Stimulated activated CD4-positive, alpha-beta T cell treated with anti-CD3 and anti-CD28 coated beads, Interleukin-2, amount 100 ng/mL, for 4 hours (primary cell): ENCODE results near the gene FTO.

ENCODE experiments used
- DNase-seq: peaks from one replicate; pipeline ENCODE4 v3.0.0-alpha.2; 2020; ENCODE audit warnings: low read depth

The FTO gene

DNA sequence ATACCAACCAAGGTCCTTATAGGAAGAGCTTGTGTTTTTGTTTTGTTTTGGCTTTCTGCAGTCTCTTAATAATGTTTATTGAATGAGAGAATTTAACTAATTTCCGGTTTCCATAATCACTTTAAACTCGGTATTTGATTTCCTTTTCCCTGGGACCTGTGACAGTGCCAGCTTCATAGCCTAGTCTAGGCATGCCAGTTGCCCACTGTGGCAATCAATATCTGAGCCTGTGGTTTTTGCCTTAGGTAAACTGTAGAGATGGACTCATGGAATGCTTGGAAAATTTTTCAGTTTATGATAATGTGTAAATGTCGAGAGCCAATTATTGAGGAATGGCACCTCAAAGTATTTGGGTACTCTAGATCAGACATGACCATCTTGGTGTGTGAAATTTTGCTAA lies 78.2 kb downstream of the FTO start:
- DNase-seq: no peak

DNA sequence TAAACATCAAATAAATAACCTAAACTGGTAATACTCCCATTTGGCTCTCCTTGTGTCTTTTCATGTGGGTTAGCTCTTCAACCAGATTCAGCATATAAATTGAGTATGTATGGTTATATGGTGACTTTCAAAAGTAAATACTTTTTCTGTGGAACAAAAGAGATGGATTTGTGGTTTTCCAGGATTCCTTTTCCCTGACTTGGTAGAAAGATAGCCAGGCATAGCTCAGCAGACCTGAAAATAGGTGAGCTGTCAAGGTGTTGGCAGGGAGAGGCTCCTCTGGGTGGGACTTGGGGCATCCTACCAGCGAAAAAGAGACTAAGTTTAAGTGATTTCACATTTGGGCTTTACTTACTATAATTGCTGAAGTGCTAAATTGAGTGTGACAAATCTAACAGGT lies 80.3 kb downstream of the FTO start:
- DNase-seq: no peak

DNA sequence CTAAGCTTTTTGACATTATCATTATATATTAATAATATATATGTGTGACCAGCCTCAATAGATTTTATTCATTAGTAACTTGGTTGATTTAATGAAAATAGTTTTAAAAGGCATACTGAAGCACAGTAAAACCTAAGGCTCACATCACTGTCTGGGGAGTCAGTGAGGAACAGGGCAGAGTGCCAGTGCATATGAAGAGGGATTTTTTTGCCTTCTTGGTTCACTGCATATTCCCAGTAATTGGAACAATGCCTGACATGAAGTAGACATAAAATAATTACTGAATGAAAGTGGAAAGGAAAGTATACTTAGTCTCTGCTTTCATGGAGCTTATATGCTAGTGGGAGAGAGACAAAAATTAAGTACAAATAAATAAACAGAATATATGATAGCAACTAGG lies 81.1 kb downstream of the FTO start:
- no peak for DNase-seq

DNA sequence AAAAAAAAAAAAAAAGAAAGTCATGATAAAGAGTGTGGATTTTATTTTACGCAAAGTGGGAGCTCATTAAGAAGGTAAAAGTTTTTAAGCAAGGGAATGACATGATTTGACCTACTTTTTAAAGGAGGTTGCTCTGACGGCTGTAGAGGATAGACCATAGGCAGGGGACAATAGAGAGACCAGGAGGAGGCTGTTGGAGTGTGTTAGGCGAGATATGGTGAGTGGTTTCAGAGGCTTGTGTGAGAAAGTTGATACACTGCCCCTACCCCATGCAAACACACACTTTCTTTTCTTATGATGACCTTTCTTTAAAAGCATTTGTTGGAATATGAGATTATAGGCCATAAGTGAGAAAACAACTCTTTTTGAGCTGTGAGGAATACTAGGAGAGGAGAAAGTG lies 82.0 kb downstream of the FTO start:
- no peak for DNase-seq

DNA sequence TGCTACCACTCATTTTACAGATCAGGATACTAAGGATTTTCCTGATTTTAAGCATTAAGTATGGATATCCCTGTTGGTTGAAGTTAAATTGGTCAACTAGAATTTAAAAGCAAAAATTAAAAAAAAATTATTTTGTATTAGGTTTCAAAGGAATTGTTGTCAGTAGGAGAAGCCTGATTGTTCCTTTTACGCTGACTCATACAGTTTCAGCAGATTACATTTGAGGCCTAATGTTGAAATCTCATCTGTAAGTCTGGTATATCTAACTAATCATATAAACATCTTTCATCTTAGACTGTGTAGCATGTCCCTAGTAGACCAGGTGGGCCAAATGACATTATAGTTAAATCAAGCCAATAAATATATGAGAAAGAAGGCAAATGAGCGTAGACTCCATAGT lies 83.5 kb downstream of the FTO start:
- no peak for DNase-seq

DNA sequence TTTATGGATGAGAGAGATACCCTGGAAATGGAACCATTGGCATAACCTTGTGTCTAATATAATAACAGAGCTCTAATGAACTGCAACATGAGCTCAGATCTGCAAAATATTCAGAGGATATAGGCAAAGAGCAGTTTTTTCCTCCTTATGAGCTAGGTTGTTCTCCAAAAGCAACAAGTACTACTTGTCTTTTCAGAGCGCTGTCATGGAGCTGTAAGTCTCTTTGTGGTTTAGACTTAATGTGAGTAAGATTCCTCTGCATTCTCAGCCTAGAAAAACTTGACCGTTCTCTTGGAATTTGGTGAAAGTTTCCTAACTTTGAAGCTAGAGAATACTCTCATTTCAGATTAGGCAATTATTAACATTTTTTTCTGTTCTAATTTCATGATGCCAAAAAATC lies 85.2 kb downstream of the FTO start:
- DNase-seq: no peak

DNA sequence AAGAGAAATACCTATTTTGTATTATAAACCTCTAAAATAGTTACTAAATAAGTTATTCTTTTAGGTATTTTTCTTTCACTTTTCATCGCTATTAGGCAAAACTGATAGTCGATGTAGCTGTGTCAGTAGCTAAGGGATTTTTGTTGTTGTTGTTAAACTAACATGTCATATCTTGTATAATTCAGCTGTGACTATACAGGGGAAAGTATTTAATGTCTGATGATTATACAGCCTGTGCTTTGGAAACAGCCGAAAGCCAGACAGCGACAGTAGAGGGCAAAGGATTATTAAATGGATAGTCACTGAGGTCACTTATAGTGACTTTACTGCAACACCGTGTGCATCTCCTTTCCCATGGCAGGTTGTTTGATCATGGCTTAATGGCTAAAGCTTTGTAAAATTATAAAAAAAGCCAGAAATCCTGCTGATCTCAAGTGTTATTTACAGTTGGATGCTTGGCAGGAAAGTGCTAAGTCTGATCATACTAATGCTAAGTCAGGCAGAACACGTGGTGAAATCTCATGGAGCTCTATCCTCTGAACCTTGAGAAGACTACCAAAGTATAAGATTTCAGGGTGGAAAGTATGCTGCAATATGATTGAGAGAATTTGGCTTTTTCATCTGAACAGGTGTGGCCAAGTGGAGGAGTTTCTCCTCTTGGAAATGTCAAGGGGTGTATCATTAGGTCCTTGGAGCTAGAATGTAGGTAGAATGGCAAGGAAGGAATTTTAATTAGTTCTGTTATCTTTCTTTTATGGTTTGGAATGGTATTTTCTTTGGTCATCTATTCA lies 88.4 kb downstream of the FTO start:
- DNase-seq: no peak

DNA sequence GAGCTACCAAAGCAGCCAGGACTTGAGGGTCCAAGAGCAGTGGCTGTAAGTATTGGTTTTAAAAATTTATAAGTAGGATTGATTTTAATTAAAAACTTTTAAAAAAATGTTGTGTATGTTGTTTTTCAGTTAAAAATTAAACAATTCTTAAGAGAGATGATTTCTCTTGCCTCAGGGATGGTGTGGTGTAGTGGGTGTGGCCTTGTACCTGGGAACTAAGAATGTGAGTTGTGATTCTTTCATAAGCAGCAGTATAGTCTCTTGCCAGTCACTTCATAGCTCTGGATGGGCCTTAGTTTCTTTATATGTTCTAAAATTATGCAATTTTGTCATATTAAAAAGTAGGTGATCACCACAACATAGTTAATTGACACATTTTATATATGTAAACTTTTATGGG lies 99.5 kb downstream of the FTO start:
- no peak for DNase-seq

DNA sequence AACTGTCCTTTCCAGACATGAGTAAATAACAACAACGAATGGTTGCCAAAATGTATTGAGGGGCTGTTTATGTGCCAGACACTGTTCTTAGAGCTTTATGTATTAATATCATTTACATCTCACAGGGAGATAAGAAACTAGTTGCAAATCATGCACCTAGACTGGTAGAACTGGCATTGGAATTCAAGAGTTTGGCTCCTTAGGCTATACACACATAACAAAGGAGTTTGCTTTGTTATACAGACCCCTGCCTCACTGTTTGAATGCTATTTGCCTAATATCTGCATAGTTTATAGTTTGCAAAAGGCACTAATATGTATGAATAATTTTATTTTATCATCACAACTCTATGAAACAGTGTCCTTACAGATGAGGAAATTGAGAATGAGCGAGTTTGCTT lies 100.0 kb downstream of the FTO start:
- DNase-seq: no peak

DNA sequence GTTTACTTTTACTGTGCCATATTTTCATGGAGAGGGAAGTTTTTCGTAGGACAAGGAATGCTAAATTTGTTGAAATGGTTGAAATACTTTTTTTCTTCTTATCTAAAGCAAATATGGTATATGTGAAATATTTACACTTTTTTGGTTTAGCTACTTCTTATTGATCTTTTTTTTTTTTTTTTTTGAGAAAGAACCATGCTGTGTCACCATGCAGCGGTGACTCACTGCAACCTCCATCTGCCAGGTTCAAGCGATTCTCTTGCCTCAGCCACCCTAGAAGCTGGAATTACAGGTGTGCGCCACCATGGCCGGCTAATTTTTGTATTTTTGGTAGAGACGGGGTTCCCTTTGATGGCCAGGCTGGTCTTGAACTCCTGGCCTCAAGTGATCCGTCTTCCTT lies 100.5 kb downstream of the FTO start:
- no peak for DNase-seq

DNA sequence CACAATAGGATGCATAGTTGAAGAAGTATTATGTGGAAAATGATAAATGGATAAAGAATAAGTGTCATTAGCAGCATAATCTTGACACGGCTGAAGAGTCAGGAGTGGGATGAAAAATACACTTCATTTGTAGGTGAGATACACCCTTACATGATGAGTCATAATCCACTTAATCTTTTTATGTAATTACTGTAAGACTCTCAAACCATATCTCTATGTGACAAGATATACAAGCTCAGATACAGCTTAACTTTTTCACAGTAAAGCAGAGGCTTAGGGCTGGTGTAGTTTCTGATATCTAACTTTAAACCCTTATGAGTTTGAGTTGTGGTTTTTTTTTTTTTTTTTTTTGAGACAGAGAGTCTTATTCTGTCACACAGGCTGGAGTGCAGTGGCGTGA lies 101.2 kb downstream of the FTO start:
- DNase-seq: no peak

DNA sequence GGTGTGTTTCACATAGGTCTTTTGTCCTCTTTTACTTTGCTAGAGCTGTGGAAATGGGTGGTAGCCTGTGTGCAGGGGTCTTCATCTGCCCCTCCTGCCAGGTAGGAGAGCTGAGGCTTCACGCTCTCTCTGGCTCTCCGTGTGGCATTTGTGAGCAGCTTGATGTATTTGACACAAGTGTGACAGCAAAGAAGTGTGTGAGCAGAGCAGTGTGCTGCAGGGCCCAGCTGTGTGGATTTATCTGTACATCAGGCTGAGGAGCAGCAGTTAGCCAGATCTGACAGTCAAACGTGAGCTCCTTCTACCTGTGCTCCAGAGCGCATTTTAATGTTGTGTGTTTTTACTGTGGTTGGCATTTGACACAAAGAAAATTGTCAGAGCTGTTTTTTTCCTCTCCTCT lies 101.8 kb downstream of the FTO start:
- no peak for DNase-seq

DNA sequence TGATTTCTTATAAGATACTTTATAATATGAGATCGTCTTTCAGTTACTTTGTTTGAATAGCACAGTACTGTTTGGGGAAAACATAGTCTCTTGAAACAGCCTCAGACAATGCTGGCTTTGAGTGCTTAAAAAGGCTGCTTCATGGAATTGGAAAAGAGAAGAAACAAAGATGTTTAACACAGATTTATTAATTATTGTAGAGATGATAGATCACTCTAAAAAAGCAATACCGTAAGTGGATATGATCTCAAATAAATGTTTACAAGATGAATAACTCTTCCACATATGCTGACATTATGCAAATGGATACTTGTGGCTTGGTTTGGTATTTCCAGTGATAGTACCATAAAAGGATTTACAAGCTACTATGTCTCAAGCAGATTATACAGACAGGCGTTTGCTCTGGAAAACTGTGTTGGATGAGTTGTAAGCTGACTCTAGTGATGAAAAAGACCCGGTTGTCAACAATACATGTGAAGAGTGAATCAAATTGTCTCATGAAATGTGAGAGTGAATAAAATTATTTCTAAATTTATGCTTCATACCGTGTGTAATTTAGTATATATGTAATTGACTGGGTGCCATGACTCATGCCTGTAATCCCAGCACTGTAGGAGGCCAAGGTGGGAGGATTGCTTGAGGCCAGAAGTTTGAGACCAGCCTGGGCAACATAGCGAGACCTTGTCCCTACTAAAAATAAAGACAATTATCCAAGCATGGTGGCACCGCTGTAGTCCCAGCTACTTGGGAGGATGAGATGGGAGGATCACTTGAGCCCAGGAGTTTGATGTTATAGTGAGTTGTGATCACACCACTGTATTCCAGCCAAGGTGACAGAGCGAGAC lies 105.4 kb downstream of the FTO start:
- DNase-seq: no peak

DNA sequence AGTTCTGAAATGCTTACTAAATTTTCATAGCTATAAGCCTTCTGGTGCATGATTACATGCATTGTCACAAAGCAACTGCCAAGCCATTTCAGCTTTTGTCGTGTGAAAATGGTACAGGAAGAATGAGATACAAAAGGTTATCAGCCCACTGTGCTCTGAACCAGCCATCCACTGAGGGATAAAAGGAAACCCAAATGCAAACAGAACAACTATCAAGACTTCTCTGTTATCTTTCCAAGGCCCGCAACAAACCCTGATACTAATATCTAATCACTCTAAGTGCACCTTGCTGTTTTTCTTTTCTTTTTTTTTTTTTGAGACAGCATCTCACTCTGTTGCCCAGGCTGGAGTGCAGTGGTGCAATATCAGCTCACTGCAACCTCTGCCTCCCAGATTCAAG lies 109.0 kb downstream of the FTO start:
- no peak for DNase-seq

DNA sequence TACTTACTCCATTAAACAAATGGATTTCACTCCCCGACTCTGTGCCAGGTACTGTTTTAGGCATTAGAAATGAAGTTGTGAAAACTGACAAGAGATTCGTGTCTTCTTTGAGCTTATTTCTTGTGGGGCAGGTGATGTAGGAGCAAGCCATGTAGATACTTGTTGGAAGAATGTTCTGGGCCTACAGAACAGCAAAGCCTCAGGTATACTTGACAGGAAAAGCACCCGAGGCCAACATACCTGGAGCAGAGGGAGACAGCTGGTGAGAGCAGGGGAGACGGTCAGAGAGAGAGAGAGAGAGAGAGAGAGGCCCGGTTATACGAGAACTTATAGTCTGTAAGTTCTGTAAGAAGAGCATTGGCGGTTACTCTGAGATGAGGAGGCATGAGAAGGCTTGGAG lies 110.8 kb downstream of the FTO start:
- no peak for DNase-seq

DNA sequence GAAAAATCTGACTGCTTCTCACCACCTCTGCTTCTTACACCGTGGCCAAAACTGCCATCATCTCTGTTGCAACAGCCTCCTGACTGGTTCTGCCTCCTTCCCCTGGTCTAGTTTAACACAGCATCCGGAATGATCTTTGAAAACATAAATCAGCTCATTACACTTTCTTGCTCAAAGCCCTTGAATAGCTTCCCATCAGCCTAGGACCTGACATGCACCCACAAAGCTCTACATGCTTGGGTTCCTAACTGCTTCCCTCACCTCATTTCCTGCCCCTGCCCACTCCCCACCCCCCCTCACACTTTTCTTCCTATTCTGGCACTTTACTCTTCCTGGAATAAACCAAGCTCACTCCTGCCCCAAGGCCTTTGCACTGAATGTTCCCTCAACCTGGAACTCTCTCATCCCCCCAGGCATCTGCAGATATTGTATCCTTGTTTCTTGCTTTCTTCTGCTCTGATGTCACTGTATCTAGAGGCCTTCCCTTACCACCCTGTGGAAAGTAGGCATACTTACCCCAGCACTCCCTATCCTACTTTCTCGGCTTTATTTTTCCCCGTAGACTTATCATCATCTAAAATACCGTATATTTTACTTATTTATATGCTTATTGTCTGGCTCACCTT lies 112.4 kb downstream of the FTO start:
- DNase-seq: no peak

DNA sequence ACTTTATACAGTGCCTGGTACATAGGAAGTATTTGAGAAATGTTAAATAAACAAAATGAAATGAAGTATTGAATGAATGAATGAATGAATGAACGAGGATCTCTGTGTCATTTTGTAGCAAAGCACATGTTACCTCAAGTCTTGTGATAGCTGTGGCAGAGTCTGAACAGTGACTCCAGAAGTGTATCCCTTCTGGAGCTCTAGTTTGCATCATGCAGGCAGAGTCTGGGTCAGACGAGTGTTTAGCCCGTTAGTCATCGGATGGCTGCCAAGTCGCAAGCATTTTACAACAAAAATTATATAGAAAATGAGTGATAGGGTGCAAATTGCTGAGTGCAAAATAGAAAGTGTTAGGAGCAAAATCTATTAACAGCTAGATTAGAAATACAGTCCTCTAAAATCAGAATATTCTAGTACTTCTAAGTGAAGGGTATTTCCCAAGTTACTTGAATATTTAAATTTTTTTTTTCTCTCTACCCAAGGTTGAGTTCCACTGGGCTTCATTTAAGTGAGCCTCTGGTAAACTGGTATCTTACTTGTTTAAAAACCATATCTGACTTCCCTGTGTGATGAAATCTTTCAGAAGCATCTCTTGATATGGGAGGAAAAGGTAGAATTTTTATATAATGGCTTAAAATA lies 113.3 kb downstream of the FTO start:
- no peak for DNase-seq

DNA sequence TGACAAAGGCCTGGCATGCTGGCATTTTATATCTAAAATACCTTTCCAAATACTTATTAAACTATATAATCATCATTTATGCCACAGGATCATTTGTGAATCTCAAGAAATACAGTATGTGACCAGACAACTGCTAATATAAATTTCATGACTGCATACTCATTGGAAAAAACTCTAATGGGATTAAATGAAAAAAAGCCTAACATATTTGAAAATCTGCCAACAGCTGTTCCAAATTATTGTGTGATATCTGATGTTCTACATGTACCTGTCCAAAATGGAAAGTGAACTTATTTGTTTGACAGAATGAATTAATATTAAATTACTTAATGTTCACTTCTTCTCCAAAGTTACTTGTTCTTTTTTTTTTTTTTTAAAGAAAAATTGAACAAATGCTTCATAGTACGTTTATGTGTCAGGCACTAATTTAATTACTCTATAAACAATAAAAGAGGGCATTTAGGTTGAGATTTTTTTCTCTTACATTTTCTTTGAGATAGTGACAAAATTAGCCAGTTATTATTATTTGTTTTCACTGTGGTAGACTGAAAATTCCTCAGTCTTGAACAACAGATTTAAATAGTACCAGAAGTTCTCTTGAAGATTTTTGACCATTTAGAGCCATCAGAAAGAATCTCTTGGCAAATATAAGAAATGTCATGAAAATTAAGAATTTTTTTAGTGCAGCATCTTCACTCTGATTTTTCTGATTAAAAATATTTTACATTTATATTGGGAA lies 114.0 kb downstream of the FTO start:
- no peak for DNase-seq

DNA sequence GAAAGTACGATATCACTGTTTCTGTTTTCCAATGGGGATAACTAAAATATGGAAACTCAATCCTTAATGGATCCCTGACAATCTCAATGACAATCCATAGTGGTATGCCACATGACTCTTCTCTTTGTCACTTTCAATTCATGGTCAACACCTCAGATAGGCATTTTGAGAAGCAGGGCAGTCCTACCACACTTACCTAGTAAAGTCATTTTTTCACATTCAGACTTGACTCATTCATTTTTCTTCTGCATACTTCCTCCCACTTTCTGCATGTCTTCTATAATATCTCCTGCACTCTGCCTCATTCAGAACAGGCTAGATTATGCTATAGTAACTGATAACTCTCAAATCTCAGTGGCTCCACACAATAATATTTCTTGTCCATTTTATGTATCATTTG lies 117.5 kb downstream of the FTO start:
- DNase-seq: no peak

DNA sequence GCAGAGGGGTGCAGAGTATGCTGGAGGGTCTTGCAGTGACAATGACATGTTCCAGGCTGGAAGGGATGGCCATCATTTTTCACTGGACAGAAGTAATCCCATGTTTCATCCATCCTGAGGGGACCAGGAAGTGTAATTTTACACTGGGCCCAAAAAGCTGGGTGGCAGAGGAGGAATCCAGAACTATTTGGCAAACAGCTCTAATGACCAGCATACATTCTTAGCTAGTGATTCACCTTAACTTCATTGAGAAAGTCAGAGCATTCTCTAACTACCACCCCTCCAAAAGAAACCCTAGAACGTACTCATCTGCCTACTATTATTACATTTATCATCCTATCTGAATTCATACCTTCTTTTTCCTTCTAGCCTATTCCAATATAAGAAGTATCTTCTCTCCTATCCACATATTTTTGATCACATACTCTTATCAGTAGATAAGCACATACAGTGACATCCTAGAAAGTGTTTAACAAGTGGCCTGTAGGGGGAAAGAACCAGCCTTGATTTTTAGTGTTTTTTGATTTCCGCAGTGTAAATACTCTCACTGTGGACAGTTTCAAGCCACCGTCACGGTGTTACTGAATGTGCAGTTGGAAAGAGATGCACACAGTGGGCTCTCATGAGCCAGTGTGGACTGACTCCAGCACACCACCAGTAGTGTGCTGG lies 118.1 kb downstream of the FTO start:
- DNase-seq: no peak

DNA sequence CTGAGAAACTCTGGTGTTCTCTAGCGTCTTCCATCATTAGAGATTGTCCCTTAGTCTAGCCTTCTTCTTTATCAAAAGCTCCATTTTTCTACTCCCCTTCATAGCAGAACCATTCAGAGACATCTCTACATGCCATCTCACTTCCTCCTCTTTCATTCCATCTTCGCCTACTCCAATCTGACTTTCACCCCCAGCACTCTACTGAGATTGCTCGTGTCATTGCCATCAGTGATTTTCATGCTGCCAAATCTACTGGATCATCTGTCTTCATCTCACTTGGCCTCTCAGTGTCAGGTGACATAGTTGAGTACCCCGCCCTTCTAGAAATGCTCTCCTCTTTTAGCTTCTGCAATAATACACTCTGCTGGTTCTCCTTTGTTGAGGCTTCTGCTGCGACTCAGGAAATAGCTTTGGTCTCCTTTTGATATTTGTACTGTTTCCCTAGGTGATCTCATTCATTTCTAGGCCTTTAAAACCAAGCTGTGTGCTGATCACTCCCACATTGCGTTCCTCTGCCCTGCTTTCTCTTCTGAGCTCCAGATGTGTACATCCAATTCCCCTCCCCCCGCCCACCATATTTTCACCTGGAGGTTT lies 119.1 kb downstream of the FTO start:
- DNase-seq: no peak
